ENCODE measurements around the gene CHPT1. TPM values are rescaled to one million over a fixed set of nuclear protein-coding genes. Genes with fewer than 3 reads are reported as not detected.

CHPT1 gene
- total RNA-seq, 1 donor, result 24.6 TPM

GRCh38 chr12:101761350-101761749 lies 63.9 kb downstream of the CHPT1 start:
- Histone ChIP-seq H2AFZ (ENCODE audit: low read length) (no peak overlapping the region), H3K4me3 (ENCODE audit: insufficient read depth, low read length) (no peak overlapping the region), H3K4me2 (ENCODE audit: insufficient read depth, low read length) (no peak overlapping the region), H3K4me1 (ENCODE audit: insufficient read depth, low read length) (no peaks in the 10 kb centered on the region), H3K79me2 (ENCODE audit: insufficient read depth, low read length) (no peaks in the 10 kb centered on the region), H3K27ac (ENCODE audit: low read depth, low read length) (no peak overlapping the region), H3K27me3 (ENCODE audit: insufficient read depth, low read length) (no peaks in the 10 kb centered on the region), H3K9me3 (ENCODE audit: low read depth, low read length) (no peaks in the 10 kb centered on the region), H4K20me1 (ENCODE audit: insufficient read depth, low read length) (no peaks in the 10 kb centered on the region), H3K36me3 (ENCODE audit: insufficient read depth, low read length) (peaks cover 18% of the 10 kb centered on the region)
- TF ChIP-seq, protein P1, sequence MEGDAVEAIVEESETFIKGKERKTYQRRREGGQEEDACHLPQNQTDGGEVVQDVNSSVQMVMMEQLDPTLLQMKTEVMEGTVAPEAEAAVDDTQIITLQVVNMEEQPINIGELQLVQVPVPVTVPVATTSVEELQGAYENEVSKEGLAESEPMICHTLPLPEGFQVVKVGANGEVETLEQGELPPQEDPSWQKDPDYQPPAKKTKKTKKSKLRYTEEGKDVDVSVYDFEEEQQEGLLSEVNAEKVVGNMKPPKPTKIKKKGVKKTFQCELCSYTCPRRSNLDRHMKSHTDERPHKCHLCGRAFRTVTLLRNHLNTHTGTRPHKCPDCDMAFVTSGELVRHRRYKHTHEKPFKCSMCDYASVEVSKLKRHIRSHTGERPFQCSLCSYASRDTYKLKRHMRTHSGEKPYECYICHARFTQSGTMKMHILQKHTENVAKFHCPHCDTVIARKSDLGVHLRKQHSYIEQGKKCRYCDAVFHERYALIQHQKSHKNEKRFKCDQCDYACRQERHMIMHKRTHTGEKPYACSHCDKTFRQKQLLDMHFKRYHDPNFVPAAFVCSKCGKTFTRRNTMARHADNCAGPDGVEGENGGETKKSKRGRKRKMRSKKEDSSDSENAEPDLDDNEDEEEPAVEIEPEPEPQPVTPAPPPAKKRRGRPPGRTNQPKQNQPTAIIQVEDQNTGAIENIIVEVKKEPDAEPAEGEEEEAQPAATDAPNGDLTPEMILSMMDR (IDR thresholded peaks at IDR 0.05; ENCODE audit: extremely low read depth, low read depth, low read length), result no peak
- no peak for DNase-seq (ENCODE audit: insufficient read length, low spot score, missing footprints)

GRCh38 chr12:101761781-101762180 lies 64.3 kb downstream of the CHPT1 start:
- no peak overlapping the region for H2AFZ ChIP-seq (ENCODE audit: low read length)
- no peak overlapping the region for H3K4me3 ChIP-seq (ENCODE audit: insufficient read depth, low read length)
- no peaks in the 10 kb centered on the region for H3K27me3 ChIP-seq (ENCODE audit: insufficient read depth, low read length)
- peaks cover 18% of the 10 kb centered on the region for H3K36me3 ChIP-seq (ENCODE audit: insufficient read depth, low read length)
- no peaks in the 10 kb centered on the region for H4K20me1 ChIP-seq (ENCODE audit: insufficient read depth, low read length)
- DNase-seq (ENCODE audit: insufficient read length, low spot score, missing footprints), result no peak
- H3K9me3 ChIP-seq (ENCODE audit: low read depth, low read length), result no peaks in the 10 kb centered on the region
- no peak overlapping the region for H3K27ac ChIP-seq (ENCODE audit: low read depth, low read length)
- no peaks in the 10 kb centered on the region for H3K4me1 ChIP-seq (ENCODE audit: insufficient read depth, low read length)
- H3K4me2 ChIP-seq (ENCODE audit: insufficient read depth, low read length), result no peak overlapping the region
- TF ChIP-seq, protein P1 (IDR thresholded peaks at IDR 0.05; ENCODE audit: extremely low read depth, low read depth, low read length), result no peak
- no peaks in the 10 kb centered on the region for H3K79me2 ChIP-seq (ENCODE audit: insufficient read depth, low read length)

DNA sequence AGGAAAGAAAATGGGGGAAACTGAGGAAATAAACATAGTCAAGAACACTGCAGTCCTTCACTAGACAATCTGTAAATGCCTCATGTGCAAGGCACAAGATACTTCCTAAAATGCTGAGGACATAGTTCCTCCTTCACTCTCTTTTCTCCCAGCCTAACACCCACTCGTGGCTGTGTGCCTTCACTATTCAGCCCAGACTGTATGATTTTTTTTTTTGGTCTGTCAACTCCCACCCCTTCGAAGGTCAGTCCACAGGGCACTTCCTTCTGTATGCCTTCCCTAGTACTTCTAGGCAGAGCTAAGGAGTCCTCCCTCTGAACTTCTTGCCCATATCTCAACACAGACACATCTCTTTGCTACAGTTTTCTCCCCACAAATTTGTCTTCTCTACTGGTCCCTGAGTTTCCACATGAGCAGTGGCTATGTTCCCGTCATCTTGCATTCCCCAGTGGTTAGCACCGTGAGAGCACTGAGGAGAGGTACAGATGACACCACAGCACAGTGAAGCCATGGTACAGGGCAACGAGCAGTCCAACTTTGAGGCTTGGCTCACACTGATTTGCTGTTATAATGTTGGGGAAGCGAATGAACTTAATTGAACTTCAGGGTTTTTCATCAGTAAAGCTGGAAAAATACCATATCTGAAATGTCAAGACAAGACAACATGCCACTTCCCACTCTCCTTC lies 65.9 kb downstream of the CHPT1 start:
- Histone ChIP-seq H3K4me3 (ENCODE audit: insufficient read depth, low read length) (no peak overlapping the region), H3K4me2 (ENCODE audit: insufficient read depth, low read length) (no peak overlapping the region), H4K20me1 (ENCODE audit: insufficient read depth, low read length) (no peaks in the 10 kb centered on the region), H3K9me3 (ENCODE audit: low read depth, low read length) (no peaks in the 10 kb centered on the region), H3K4me1 (ENCODE audit: insufficient read depth, low read length) (no peaks in the 10 kb centered on the region), H2AFZ (ENCODE audit: low read length) (no peak overlapping the region), H3K79me2 (ENCODE audit: insufficient read depth, low read length) (no peaks in the 10 kb centered on the region), H3K27me3 (ENCODE audit: insufficient read depth, low read length) (no peaks in the 10 kb centered on the region), H3K27ac (ENCODE audit: low read depth, low read length) (no peak overlapping the region), H3K36me3 (ENCODE audit: insufficient read depth, low read length) (peaks cover 18% of the 10 kb centered on the region)
- TF ChIP-seq, protein P1 (IDR thresholded peaks at IDR 0.05; ENCODE audit: extremely low read depth, low read depth, low read length), result no peak
- DNase-seq (ENCODE audit: insufficient read length, low spot score, missing footprints), result no peak

GRCh38 chr12:101764051-101764792 lies 66.8 kb downstream of the CHPT1 start:
- Histone ChIP-seq H3K36me3 (ENCODE audit: insufficient read depth, low read length) (peaks cover 18% of the 10 kb centered on the region), H3K27ac (ENCODE audit: low read depth, low read length) (no peak overlapping the region), H3K4me1 (ENCODE audit: insufficient read depth, low read length) (no peaks in the 10 kb centered on the region), H3K79me2 (ENCODE audit: insufficient read depth, low read length) (no peaks in the 10 kb centered on the region), H3K27me3 (ENCODE audit: insufficient read depth, low read length) (no peaks in the 10 kb centered on the region), H4K20me1 (ENCODE audit: insufficient read depth, low read length) (no peaks in the 10 kb centered on the region), H3K9me3 (ENCODE audit: low read depth, low read length) (no peaks in the 10 kb centered on the region), H3K4me3 (ENCODE audit: insufficient read depth, low read length) (no peak overlapping the region), H3K4me2 (ENCODE audit: insufficient read depth, low read length) (no peak overlapping the region), H2AFZ (ENCODE audit: low read length) (no peak overlapping the region)
- DNase-seq (ENCODE audit: insufficient read length, low spot score, missing footprints), result no peak
- TF ChIP-seq, protein P1 (IDR thresholded peaks at IDR 0.05; ENCODE audit: extremely low read depth, low read depth, low read length), result no peak

All from osteoblast (primary cell).